DOHH2 (cell line): ENCODE measurements around the gene PLXNA2.

ENCODE experiments used
- H3F3A ChIP-seq: fragments of 200-600 bp; sonication (generic), shearing (Covaris generic); 2 replicates; pipeline ENCODE4 v1.6.0; 2016; ENCODE audit warnings: antibody characterized with exemption, mild to moderate bottlenecking; ENCODE audit not compliant: control insufficient read depth, insufficient read depth
- H3K27ac ChIP-seq: fragments of 200-600 bp; sonication (generic); 2 replicates; pipeline ENCODE4 v1.5.1; 2014; ENCODE audit warnings: low read depth, mild to moderate bottlenecking, low read length, moderate library complexity
- H3K27me3 ChIP-seq: fragments of 200-600 bp; sonication (generic); 2 replicates; pipeline ENCODE4 v1.6.1; 2014; ENCODE audit warnings: mild to moderate bottlenecking, low read length, mixed read lengths; ENCODE audit not compliant: control insufficient read depth
- H3K36me3 ChIP-seq: fragments of 200-600 bp; sonication (generic); 2 replicates; pipeline ENCODE4 v1.6.1; 2014; ENCODE audit warnings: mild to moderate bottlenecking, low read length, moderate library complexity, mixed read lengths; ENCODE audit not compliant: control insufficient read depth
- H3K4me1 ChIP-seq: fragments of 200-600 bp; sonication (generic); 2 replicates; pipeline ENCODE4 v1.6.1; 2014; ENCODE audit warnings: mild to moderate bottlenecking, low read length, mixed read lengths; ENCODE audit not compliant: control insufficient read depth
- H3K4me2 ChIP-seq: fragments of 200-600 bp; sonication (generic); 2 replicates; pipeline ENCODE4 v1.6.0; 2014; ENCODE audit warnings: mild to moderate bottlenecking, low read length, moderate library complexity
- H3K4me3 ChIP-seq: fragments of 200-600 bp; sonication (generic); 2 replicates; pipeline ENCODE4 v1.5.1; 2014; ENCODE audit warnings: mild to moderate bottlenecking, low read length, mixed read lengths
- H3K79me2 ChIP-seq: fragments of 200-600 bp; sonication (generic); 2 replicates; pipeline ENCODE4 v1.6.1; 2014; ENCODE audit warnings: mild to moderate bottlenecking, low read length, mixed read lengths; ENCODE audit not compliant: control insufficient read depth
- H3K9me2 ChIP-seq: fragments of 200-600 bp; sonication (generic); replicated peaks from 2 replicates; pipeline ENCODE4 v1.6.1; 2014; ENCODE audit warnings: mild to moderate bottlenecking, low read length, mixed read lengths; ENCODE audit not compliant: control insufficient read depth
- H3K9me3 ChIP-seq: fragments of 200-600 bp; sonication (generic); 2 replicates; pipeline ENCODE4 v1.6.1; 2014; ENCODE audit warnings: antibody characterized with exemption, low read length, mixed read lengths; ENCODE audit not compliant: control insufficient read depth, insufficient read depth
- H4K20me1 ChIP-seq: fragments of 200-600 bp; sonication (generic); 2 replicates; pipeline ENCODE4 v1.6.0; 2014; ENCODE audit warnings: low read depth, mild to moderate bottlenecking, antibody characterized with exemption, low read length, moderate library complexity; ENCODE audit not compliant: control insufficient read depth, insufficient read depth
- EZH2phosphoT487 ChIP-seq: fragments of 200-600 bp; sonication (generic); IDR thresholded peaks from 2 replicates; pipeline ENCODE4 v1.6.1; 2017; ENCODE audit warnings: borderline replicate concordance, mild to moderate bottlenecking, antibody characterized with exemption, low read length, moderate library complexity, mixed read lengths
- TF ChIP-seq, protein P1 (sequence below): fragments of 200-600 bp; sonication (generic); IDR thresholded peaks from one replicate; pipeline ENCODE4 v1.5.1; 2014; ENCODE audit warnings: antibody characterized with exemption, mild to moderate bottlenecking, low read depth, low read length; ENCODE audit not compliant: poor library complexity, severe bottlenecking

PLXNA2 gene

DNA sequence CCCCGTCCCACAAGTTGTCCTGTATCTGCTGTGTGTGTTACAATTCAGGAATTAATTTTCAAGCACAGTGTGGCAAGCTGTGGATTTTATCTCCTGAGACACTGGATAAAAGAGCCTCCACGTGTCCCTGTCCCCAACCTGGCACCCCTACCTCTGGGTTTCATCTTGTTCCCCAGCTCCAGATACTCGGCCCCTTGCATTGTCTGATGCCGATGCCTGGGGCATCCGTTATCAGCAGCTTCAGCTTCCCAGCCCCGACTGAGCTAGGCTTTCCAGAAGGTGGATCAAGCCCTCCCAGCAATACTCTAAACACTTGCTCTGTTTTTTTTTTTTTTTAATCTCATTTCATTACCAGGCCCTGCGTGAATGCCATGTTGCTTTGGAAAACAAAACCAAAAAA, 159.4 kb downstream of the PLXNA2 start:
- Histone ChIP-seq H3K9me3 (no peaks in the 10 kb centered on the region), H3K4me1 (no peaks in the 10 kb centered on the region), H3K27me3 (no peaks in the 10 kb centered on the region; the same call in 1 of the 2 replicates), H3K9me2 (no peaks in the 10 kb centered on the region), H3K27ac (no peak overlapping the region), H4K20me1 (no peaks in the 10 kb centered on the region), H3F3A (no peaks in the 10 kb centered on the region), H3K36me3 (no peaks in the 10 kb centered on the region), H3K4me2 (no peak overlapping the region), H3K4me3 (no peak overlapping the region), H3K79me2 (no peaks in the 10 kb centered on the region)
- TF ChIP-seq EZH2phosphoT487 = no peak
- TF ChIP-seq, protein P1, sequence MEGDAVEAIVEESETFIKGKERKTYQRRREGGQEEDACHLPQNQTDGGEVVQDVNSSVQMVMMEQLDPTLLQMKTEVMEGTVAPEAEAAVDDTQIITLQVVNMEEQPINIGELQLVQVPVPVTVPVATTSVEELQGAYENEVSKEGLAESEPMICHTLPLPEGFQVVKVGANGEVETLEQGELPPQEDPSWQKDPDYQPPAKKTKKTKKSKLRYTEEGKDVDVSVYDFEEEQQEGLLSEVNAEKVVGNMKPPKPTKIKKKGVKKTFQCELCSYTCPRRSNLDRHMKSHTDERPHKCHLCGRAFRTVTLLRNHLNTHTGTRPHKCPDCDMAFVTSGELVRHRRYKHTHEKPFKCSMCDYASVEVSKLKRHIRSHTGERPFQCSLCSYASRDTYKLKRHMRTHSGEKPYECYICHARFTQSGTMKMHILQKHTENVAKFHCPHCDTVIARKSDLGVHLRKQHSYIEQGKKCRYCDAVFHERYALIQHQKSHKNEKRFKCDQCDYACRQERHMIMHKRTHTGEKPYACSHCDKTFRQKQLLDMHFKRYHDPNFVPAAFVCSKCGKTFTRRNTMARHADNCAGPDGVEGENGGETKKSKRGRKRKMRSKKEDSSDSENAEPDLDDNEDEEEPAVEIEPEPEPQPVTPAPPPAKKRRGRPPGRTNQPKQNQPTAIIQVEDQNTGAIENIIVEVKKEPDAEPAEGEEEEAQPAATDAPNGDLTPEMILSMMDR = no peak

DNA sequence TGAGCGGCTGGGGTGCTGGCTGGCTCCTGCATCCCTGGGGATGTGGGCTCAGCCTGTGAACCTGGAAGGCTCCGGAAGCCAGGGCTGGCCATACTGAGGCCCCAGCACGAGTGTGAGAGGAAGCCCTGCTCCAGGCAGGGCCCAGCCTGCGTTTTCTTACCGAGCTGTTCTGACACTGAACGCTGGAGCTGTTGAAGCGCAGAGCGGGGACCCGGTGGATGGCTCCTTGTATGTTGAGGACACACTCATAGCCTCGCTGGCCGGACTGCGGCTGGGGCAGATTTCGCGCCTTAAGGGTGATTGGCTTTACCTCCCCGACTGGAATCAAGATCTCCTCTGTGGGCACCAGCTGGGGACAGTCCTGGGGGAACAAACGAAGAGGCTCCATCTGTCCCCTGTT, 160.0 kb downstream of the PLXNA2 start:
- H3K9me3 ChIP-seq = no peaks in the 10 kb centered on the region
- no peaks in the 10 kb centered on the region for H3F3A ChIP-seq
- no peaks in the 10 kb centered on the region for H3K9me2 ChIP-seq
- H3K27ac ChIP-seq = no peak overlapping the region
- no peak overlapping the region for H3K4me2 ChIP-seq
- H3K36me3 ChIP-seq = no peaks in the 10 kb centered on the region
- no peaks in the 10 kb centered on the region for H3K4me1 ChIP-seq
- TF ChIP-seq EZH2phosphoT487 = no peak
- TF ChIP-seq, protein P1 = no peak
- H4K20me1 ChIP-seq = no peaks in the 10 kb centered on the region
- H3K79me2 ChIP-seq = no peaks in the 10 kb centered on the region
- no peaks in the 10 kb centered on the region; the same call in 1 of the 2 replicates for H3K27me3 ChIP-seq
- H3K4me3 ChIP-seq = no peak overlapping the region

DNA sequence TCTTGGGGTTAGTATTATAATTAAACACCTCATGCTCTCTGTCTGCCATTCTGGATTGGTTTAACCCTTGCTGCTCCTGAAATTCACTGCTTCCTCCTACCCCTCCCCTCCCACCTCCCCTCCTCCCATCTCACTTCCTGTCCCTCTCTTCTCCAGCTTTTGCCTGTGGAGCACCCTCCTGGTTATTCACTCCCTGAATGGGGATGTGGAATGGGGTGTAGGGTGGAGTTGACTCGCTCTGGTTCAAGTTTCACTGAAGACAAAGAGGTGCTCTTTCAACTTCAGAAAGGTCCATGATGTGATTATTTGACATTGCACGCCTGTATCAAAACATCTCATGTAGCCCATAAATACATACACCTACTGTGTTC, 160.5 kb downstream of the PLXNA2 start:
- H3K27me3 ChIP-seq = no peaks in the 10 kb centered on the region; the same call in 1 of the 2 replicates
- TF ChIP-seq, protein P1 = no peak
- no peak for TF ChIP-seq EZH2phosphoT487
- H3K4me3 ChIP-seq = no peak overlapping the region
- no peaks in the 10 kb centered on the region for H3K36me3 ChIP-seq
- H4K20me1 ChIP-seq = no peaks in the 10 kb centered on the region
- no peaks in the 10 kb centered on the region for H3K79me2 ChIP-seq
- no peak overlapping the region for H3K27ac ChIP-seq
- H3K4me1 ChIP-seq = no peaks in the 10 kb centered on the region
- H3K9me3 ChIP-seq = no peaks in the 10 kb centered on the region
- H3F3A ChIP-seq = no peaks in the 10 kb centered on the region
- H3K4me2 ChIP-seq = no peak overlapping the region
- no peaks in the 10 kb centered on the region for H3K9me2 ChIP-seq
